GM12878 (cell line): ENCODE results near the gene METTL1.

Experiments used
- BACH1 ChIP-seq: fragments of 450-650 bp; IDR thresholded peaks from 2 replicates; pipeline ENCODE4 v1.6.1; 2017; ENCODE audit warnings: mild to moderate bottlenecking, borderline replicate concordance
- CBFB ChIP-seq: IDR thresholded peaks from 2 replicates; pipeline ENCODE4 v1.6.1; 2016; ENCODE audit warnings: antibody characterized with exemption, low read depth
- EZH2 ChIP-seq: IDR thresholded peaks from 2 replicates; pipeline ENCODE4 v1.6.1; 2012; ENCODE audit warnings: low read depth, mild to moderate bottlenecking, control low read depth, inconsistent platforms, low read length, borderline replicate concordance; ENCODE audit not compliant: control insufficient read depth
- POLR2A ChIP-seq: IDR thresholded peaks from 2 replicates; pipeline ENCODE4 v1.6.1; 2011; ENCODE audit warnings: low read depth, mild to moderate bottlenecking, low read length
- SREBF1 ChIP-seq: IDR thresholded peaks from 2 replicates; pipeline ENCODE4 v1.6.1; 2012; ENCODE audit warnings: mild to moderate bottlenecking, low read length
- TF ChIP-seq, protein P1 (sequence below), 3 experiments: IDR thresholded peaks in 2 of 3; conservative IDR thresholded peaks in 1 of 3; 2 replicates each; pipeline ENCODE4 v1.5.1; 2011; ENCODE audit warnings: low read depth in 3 of 3, low read length in 3 of 3, mild to moderate bottlenecking in 3 of 3, control low read depth in 2 of 3, moderate library complexity in 2 of 3, inconsistent platforms in 1 of 3, mixed read lengths in 1 of 3; ENCODE audit not compliant: control insufficient read depth in 2 of 3, insufficient read depth in 1 of 3; ENCODE audit errors: extremely low read depth in 1 of 3
- TF ChIP-seq, protein P2 (sequence below): IDR thresholded peaks from 2 replicates; pipeline ENCODE4 v1.6.1; 2012; ENCODE audit warnings: low read depth, low read length, improper control_type of control experiment

DNA sequence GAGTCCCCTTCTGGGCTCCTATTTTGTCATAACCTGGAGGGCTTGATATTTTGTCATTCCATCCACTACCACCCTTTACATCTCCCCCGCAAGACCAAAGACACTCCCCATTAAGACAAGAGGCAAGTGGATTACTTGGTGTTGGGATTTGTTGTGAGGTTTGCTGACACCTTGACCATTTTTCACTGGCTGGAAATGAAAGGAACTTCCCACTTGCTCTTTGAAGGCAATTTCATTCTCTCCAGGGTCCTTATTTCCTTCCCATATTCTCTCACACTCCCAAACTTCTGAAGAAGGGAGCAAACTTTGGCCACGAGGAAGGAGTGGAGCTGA is 48.3 kb downstream of the METTL1 start:
- TF ChIP-seq POLR2A (no peak), EZH2 (no peak), CBFB (no peak), SREBF1 (no peak), BACH1 (no peak)
- TF ChIP-seq, protein P1, sequence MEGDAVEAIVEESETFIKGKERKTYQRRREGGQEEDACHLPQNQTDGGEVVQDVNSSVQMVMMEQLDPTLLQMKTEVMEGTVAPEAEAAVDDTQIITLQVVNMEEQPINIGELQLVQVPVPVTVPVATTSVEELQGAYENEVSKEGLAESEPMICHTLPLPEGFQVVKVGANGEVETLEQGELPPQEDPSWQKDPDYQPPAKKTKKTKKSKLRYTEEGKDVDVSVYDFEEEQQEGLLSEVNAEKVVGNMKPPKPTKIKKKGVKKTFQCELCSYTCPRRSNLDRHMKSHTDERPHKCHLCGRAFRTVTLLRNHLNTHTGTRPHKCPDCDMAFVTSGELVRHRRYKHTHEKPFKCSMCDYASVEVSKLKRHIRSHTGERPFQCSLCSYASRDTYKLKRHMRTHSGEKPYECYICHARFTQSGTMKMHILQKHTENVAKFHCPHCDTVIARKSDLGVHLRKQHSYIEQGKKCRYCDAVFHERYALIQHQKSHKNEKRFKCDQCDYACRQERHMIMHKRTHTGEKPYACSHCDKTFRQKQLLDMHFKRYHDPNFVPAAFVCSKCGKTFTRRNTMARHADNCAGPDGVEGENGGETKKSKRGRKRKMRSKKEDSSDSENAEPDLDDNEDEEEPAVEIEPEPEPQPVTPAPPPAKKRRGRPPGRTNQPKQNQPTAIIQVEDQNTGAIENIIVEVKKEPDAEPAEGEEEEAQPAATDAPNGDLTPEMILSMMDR (IDR thresholded peaks at IDR 0.05 in 2 of 3, conservative IDR thresholded peaks at IDR 0.05 in 1 of 3; ENCODE audit: control insufficient read depth in 2 of 3, extremely low read depth in 1 of 3, insufficient read depth in 1 of 3, low read depth in 3 of 3, low read length in 3 of 3), result no peak
- TF ChIP-seq, protein P2, sequence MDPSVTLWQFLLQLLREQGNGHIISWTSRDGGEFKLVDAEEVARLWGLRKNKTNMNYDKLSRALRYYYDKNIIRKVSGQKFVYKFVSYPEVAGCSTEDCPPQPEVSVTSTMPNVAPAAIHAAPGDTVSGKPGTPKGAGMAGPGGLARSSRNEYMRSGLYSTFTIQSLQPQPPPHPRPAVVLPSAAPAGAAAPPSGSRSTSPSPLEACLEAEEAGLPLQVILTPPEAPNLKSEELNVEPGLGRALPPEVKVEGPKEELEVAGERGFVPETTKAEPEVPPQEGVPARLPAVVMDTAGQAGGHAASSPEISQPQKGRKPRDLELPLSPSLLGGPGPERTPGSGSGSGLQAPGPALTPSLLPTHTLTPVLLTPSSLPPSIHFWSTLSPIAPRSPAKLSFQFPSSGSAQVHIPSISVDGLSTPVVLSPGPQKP, result no peak
